GM23248 (cell line): ENCODE results near the gene KRT33B.

ENCODE experiments used
- EZH2 ChIP-seq: fragments of 200-600 bp; sonication (generic); IDR thresholded peaks from 2 replicates; pipeline ENCODE4 v1.6.1; 2018; ENCODE audit warnings: antibody characterized with exemption, mild to moderate bottlenecking; ENCODE audit not compliant: insufficient read depth, poor library complexity, severe bottlenecking
- EZH2phosphoT487 ChIP-seq: fragments of 200-600 bp; sonication (generic); IDR thresholded peaks from 2 replicates; pipeline ENCODE4 v1.6.1; 2018; ENCODE audit warnings: antibody characterized with exemption, moderate library complexity, mild to moderate bottlenecking, low read depth; ENCODE audit not compliant: insufficient read depth

DNA sequence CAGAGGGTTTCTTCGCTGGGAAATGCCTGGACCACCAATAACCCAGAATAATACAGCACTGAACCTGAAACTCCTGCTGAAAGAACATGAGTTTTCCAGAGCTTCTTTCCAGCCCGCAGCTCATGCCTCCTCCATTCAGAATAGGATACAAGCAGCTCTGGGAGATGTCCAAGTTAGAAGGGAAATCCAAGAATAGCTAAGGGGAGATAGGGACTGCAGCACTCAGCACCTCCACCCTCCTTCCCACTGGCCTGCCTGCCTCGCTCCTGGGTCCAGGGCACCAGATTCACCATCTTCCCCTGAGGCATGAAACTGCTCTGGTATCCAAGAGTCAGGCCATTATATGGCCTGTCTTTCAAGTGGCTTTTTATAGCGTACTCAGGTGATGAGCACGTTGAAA lies 23.7 kb upstream of the KRT33B start:
- TF ChIP-seq EZH2phosphoT487 (no peak), EZH2 (no peak)
